ENCODE data around the gene IL22RA1.

The IL22RA1 gene

DNA sequence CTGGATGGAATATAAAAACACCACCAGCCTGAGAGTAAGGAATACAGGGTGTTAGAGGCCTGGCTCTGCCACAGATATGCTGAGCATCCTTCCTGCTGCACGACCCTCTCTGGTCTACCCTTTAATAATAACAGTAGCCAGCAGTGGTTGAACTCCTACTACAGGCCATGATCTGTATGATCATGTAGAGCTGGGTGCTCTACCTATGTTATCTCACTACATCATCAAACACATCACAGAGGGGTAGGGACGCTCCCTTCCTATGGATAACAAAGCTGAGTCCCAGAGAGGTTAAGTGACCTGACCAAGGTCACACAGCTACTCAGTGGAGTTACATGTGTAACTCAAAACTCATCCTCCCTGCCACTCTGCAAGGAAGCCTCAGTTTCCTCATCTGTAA, 18.0 kb downstream of the IL22RA1 start:
- DNase-seq (ENCODE audit: low read depth, low spot score) = no peak
- Histone ChIP-seq H3K9me3 (ENCODE audit: control insufficient read depth, insufficient read depth, low read length) (no peaks in the 10 kb centered on the region), H3K27me3 (ENCODE audit: control insufficient read depth, insufficient read depth, low read length) (no peaks in the 10 kb centered on the region), H3K4me3 (ENCODE audit: low read length) (no peak overlapping the region), H3K4me1 (ENCODE audit: control insufficient read depth, insufficient read depth, low read length) (no peaks in the 10 kb centered on the region), H3K27ac (ENCODE audit: low read length) (no peak overlapping the region), H3K36me3 (ENCODE audit: control insufficient read depth, insufficient read depth, low read length) (no peaks in the 10 kb centered on the region)
- WGBS (ENCODE audit: insufficient coverage, insufficient read length) = no CpG with 5 or more reads among the region's 2 CpGs

GRCh38 chr1:24123611-24124010, 19.3 kb downstream of the IL22RA1 start:
- no CpG with 5 or more reads among the region's 6 CpGs for WGBS (ENCODE audit: insufficient coverage, insufficient read length)
- H3K4me1 ChIP-seq (ENCODE audit: control insufficient read depth, insufficient read depth, low read length) = no peaks in the 10 kb centered on the region
- no peaks in the 10 kb centered on the region for H3K9me3 ChIP-seq (ENCODE audit: control insufficient read depth, insufficient read depth, low read length)
- H3K4me3 ChIP-seq (ENCODE audit: low read length) = no peak overlapping the region
- no peak overlapping the region for H3K27ac ChIP-seq (ENCODE audit: low read length)
- no peaks in the 10 kb centered on the region for H3K27me3 ChIP-seq (ENCODE audit: control insufficient read depth, insufficient read depth, low read length)
- no peak for DNase-seq (ENCODE audit: low read depth, low spot score)
- no peaks in the 10 kb centered on the region for H3K36me3 ChIP-seq (ENCODE audit: control insufficient read depth, insufficient read depth, low read length)

- no peak overlapping the region for H3K27ac ChIP-seq (ENCODE audit: low read length)
- H3K4me1 ChIP-seq (ENCODE audit: control insufficient read depth, insufficient read depth, low read length) = no peaks in the 10 kb centered on the region
- H3K27me3 ChIP-seq (ENCODE audit: control insufficient read depth, insufficient read depth, low read length) = no peaks in the 10 kb centered on the region
- H3K36me3 ChIP-seq (ENCODE audit: control insufficient read depth, insufficient read depth, low read length) = no peaks in the 10 kb centered on the region
- H3K4me3 ChIP-seq (ENCODE audit: low read length) = no peak overlapping the region
- no peaks in the 10 kb centered on the region for H3K9me3 ChIP-seq (ENCODE audit: control insufficient read depth, insufficient read depth, low read length)
- no peak for DNase-seq (ENCODE audit: low read depth, low spot score)
- WGBS (ENCODE audit: insufficient coverage, insufficient read length) = no CpG with 5 or more reads among the region's 7 CpGs
Measured at GRCh38 chr1:24122776-24123175, 20.2 kb downstream of the IL22RA1 start.

DNA sequence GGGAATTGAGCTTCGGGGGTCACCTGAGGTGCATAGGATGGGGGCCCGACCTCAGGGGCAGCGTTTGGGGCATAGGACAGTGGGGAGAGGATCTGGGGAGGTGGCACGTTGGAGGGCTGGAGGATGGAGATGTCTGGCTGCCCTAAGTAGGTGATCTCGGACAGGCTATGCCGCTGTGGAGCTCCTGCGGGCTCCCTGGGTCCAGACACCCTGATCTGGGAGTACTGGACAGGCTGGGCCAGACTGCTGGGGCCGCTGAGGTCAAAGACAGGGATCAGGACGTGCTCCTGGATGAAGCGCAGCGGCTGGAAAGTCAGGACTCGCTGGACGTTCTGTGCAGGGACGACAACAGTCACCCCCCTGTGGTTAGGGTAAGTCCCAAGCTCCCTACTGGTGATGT, 21.5 kb downstream of the IL22RA1 start:
- H3K4me3 ChIP-seq (ENCODE audit: low read length) = no peak overlapping the region
- no peaks in the 10 kb centered on the region for H3K9me3 ChIP-seq (ENCODE audit: control insufficient read depth, insufficient read depth, low read length)
- H3K36me3 ChIP-seq (ENCODE audit: control insufficient read depth, insufficient read depth, low read length) = no peaks in the 10 kb centered on the region
- H3K27ac ChIP-seq (ENCODE audit: low read length) = no peak overlapping the region
- WGBS (ENCODE audit: insufficient coverage, insufficient read length) = no CpG with 5 or more reads among the region's 14 CpGs
- no peaks in the 10 kb centered on the region for H3K4me1 ChIP-seq (ENCODE audit: control insufficient read depth, insufficient read depth, low read length)
- no peak for DNase-seq (ENCODE audit: low read depth, low spot score)
- H3K27me3 ChIP-seq (ENCODE audit: control insufficient read depth, insufficient read depth, low read length) = no peaks in the 10 kb centered on the region

GRCh38 chr1:24120965-24121364, 22.0 kb downstream of the IL22RA1 start:
- Histone ChIP-seq H3K4me3 (ENCODE audit: low read length) (no peak overlapping the region), H3K36me3 (ENCODE audit: control insufficient read depth, insufficient read depth, low read length) (no peaks in the 10 kb centered on the region), H3K27me3 (ENCODE audit: control insufficient read depth, insufficient read depth, low read length) (no peaks in the 10 kb centered on the region), H3K27ac (ENCODE audit: low read length) (no peak overlapping the region), H3K9me3 (ENCODE audit: control insufficient read depth, insufficient read depth, low read length) (no peaks in the 10 kb centered on the region), H3K4me1 (ENCODE audit: control insufficient read depth, insufficient read depth, low read length) (no peaks in the 10 kb centered on the region)
- no CpG with 5 or more reads among the region's 3 CpGs for WGBS (ENCODE audit: insufficient coverage, insufficient read length)
- no peak for DNase-seq (ENCODE audit: low read depth, low spot score)

DNA sequence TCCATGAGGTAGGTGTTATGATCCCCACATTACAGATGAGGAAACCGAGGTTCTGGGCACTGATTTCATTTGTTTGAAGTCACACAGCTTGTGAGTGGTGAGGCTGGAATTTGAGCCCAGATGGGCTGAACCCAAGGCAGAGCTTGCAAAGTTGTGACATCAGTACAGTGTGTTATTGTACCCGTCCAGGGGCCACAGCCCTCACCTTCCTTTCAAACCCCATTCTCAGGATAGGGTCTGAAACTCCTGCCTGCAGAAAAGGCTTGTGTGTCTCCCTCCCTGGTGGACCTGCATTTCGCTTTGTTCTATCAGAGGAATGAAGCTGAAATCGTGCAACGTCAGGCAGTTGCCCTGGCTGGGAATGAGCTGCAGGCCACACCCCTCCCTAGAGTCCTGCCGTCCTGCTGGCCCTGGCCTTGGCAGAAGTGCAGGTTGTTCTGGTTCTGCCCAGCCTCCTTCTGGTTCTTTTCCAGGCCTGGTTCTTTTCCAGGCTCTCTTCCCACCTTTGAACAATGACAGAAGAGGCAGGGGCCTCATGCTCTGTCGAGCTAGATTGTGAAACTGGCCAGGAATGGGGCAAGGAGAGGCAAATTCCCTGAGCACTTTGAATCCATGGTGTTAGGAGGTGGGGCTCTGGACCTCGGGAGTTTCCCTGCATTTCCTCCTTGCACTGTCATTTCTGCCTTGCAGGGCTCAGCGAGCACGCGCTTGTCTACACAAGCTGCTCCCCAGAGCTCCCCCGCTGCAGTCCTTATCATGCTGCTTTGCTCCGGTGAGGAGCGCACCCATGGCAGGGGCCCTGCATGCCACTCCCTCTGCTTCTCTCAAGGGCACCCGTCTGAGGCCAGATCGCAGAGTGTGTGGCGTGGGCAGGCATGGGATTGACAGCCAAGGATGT, 22.8 kb downstream of the IL22RA1 start:
- Histone ChIP-seq H3K4me3 (ENCODE audit: low read length) (no peak overlapping the region), H3K36me3 (ENCODE audit: control insufficient read depth, insufficient read depth, low read length) (no peaks in the 10 kb centered on the region), H3K4me1 (ENCODE audit: control insufficient read depth, insufficient read depth, low read length) (no peaks in the 10 kb centered on the region), H3K9me3 (ENCODE audit: control insufficient read depth, insufficient read depth, low read length) (no peaks in the 10 kb centered on the region), H3K27me3 (ENCODE audit: control insufficient read depth, insufficient read depth, low read length) (no peaks in the 10 kb centered on the region), H3K27ac (ENCODE audit: low read length) (no peak overlapping the region)
- no CpG with 5 or more reads among the region's 17 CpGs for WGBS (ENCODE audit: insufficient coverage, insufficient read length)
- no peak for DNase-seq (ENCODE audit: low read depth, low spot score)

DNA sequence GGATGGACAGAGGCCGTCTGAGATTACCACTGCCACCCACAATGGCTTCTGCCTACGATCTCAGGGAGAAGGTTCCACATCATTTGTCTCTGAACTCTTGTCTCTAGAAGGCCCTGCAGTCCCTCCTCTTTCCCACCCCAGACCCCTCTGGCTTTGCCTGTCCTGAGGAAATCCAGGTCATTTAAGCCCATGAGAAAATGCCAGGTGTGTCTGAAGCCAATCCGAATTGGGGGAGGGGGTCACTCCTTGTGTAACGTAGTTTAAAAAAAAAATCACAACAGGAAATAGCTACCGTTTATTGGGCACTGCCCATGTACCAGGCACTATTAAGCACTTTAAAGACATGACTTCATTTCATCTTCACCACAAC, 23.5 kb downstream of the IL22RA1 start:
- H3K36me3 ChIP-seq (ENCODE audit: control insufficient read depth, insufficient read depth, low read length) = no peaks in the 10 kb centered on the region
- no peak for DNase-seq (ENCODE audit: low read depth, low spot score)
- no peaks in the 10 kb centered on the region for H3K9me3 ChIP-seq (ENCODE audit: control insufficient read depth, insufficient read depth, low read length)
- no CpG with 5 or more reads among the region's 5 CpGs for WGBS (ENCODE audit: insufficient coverage, insufficient read length)
- no peak overlapping the region for H3K4me3 ChIP-seq (ENCODE audit: low read length)
- H3K4me1 ChIP-seq (ENCODE audit: control insufficient read depth, insufficient read depth, low read length) = no peaks in the 10 kb centered on the region
- H3K27ac ChIP-seq (ENCODE audit: low read length) = no peak overlapping the region
- H3K27me3 ChIP-seq (ENCODE audit: control insufficient read depth, insufficient read depth, low read length) = no peaks in the 10 kb centered on the region

GRCh38 chr1:24118410-24119242, 24.3 kb downstream of the IL22RA1 start:
- no CpG with 5 or more reads among the region's 8 CpGs for WGBS (ENCODE audit: insufficient coverage, insufficient read length)
- no peak overlapping the region for H3K27ac ChIP-seq (ENCODE audit: low read length)

GRCh38 chr1:24117722-24118409, 25.1 kb downstream of the IL22RA1 start:
- H3K27me3 ChIP-seq (ENCODE audit: control insufficient read depth, insufficient read depth, low read length) = no peaks in the 10 kb centered on the region
- H3K27ac ChIP-seq (ENCODE audit: low read length) = no peak overlapping the region
- no CpG with 5 or more reads among the region's 14 CpGs for WGBS (ENCODE audit: insufficient coverage, insufficient read length)
- no peaks in the 10 kb centered on the region for H3K4me1 ChIP-seq (ENCODE audit: control insufficient read depth, insufficient read depth, low read length)
- no peak for DNase-seq (ENCODE audit: low read depth, low spot score)
- H3K9me3 ChIP-seq (ENCODE audit: control insufficient read depth, insufficient read depth, low read length) = no peaks in the 10 kb centered on the region
- no peaks in the 10 kb centered on the region for H3K36me3 ChIP-seq (ENCODE audit: control insufficient read depth, insufficient read depth, low read length)
- no peak overlapping the region for H3K4me3 ChIP-seq (ENCODE audit: low read length)

More at GRCh38 chr1:24118410-24119242, 24.3 kb downstream of the IL22RA1 start:
- Histone ChIP-seq H3K4me3 (ENCODE audit: low read length) (no peak overlapping the region), H3K36me3 (ENCODE audit: control insufficient read depth, insufficient read depth, low read length) (no peaks in the 10 kb centered on the region), H3K27me3 (ENCODE audit: control insufficient read depth, insufficient read depth, low read length) (no peaks in the 10 kb centered on the region), H3K9me3 (ENCODE audit: control insufficient read depth, insufficient read depth, low read length) (no peaks in the 10 kb centered on the region), H3K4me1 (ENCODE audit: control insufficient read depth, insufficient read depth, low read length) (no peaks in the 10 kb centered on the region)
- DNase-seq (ENCODE audit: low read depth, low spot score) = no peak

DNA sequence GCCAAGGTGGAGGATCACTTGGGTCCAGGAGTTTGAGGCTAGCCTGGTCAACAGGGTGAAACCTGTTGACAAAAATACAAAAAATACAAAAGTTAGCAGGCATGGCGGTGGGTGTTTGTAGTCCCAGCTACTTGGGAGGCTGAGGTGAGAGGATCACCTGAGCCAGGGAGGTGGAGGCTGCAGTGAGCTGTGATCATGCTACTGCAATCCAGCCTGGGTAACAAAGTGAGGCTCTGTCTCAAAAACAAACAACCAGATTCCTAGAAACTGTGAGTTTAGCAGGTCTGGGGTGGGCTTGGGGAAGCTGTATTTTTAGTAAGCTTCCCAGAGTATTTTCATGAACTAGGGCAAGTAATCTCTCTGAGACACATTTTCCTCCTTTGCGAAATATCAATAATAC, 25.8 kb downstream of the IL22RA1 start:
- no peak for DNase-seq (ENCODE audit: low read depth, low spot score)
- no peaks in the 10 kb centered on the region for H3K9me3 ChIP-seq (ENCODE audit: control insufficient read depth, insufficient read depth, low read length)
- no peak overlapping the region for H3K4me3 ChIP-seq (ENCODE audit: low read length)
- no peaks in the 10 kb centered on the region for H3K4me1 ChIP-seq (ENCODE audit: control insufficient read depth, insufficient read depth, low read length)
- H3K27ac ChIP-seq (ENCODE audit: low read length) = no peak overlapping the region
- no peaks in the 10 kb centered on the region for H3K27me3 ChIP-seq (ENCODE audit: control insufficient read depth, insufficient read depth, low read length)
- no peaks in the 10 kb centered on the region for H3K36me3 ChIP-seq (ENCODE audit: control insufficient read depth, insufficient read depth, low read length)
- WGBS (ENCODE audit: insufficient coverage, insufficient read length) = no CpG with 5 or more reads among the region's 2 CpGs

Measured in iPS DF 6.9 (cell line).